CD14-positive monocyte (primary cell): Measurements from ENCODE around the gene ACACB. TPM values are rescaled to one million over a fixed set of nuclear protein-coding genes. Genes with fewer than 3 reads are reported as not detected.
A peak's percentile ranks its signal among the peaks of the same experiment; 100 is the strongest.

Experiments used
- DNase-seq, 3 donors: peaks; one replicate each; pipeline ENCODE4 v3.0.0-alpha.2; 2011 to 2022
- H2AFZ ChIP-seq: 2 replicates; pipeline ENCODE4 v1.6.0; 2012; ENCODE audit warnings: mild to moderate bottlenecking, low read depth, low read length, inconsistent platforms; ENCODE audit not compliant: insufficient read depth, poor library complexity, severe bottlenecking
- H3K27ac ChIP-seq, 2 donors: 1 replicate in 1 of 2; 2 replicates in 1 of 2; pipeline ENCODE4 v1.5.1; 2012 to 2013; ENCODE audit warnings: low read length in 2 of 2, control low read depth in 1 of 2, inconsistent platforms in 1 of 2, low read depth in 1 of 2, mild to moderate bottlenecking in 1 of 2
- H3K27me3 ChIP-seq, 2 donors: one replicate each; pipeline versions ENCODE4 v1.6.0 to v1.6.1; 2011 to 2013; ENCODE audit warnings: low read length in 2 of 2; ENCODE audit not compliant: control insufficient read depth in 2 of 2, insufficient read depth in 2 of 2
- H3K36me3 ChIP-seq, 2 donors: replicated peaks in 1 of 2; 1 replicate in 1 of 2; 2 replicates in 1 of 2; pipeline versions ENCODE4 v1.5.1 to v1.6.1; 2012 to 2013; ENCODE audit warnings: low read length in 2 of 2, control low read depth in 1 of 2, inconsistent platforms in 1 of 2, mild to moderate bottlenecking in 1 of 2; ENCODE audit not compliant: insufficient read depth in 2 of 2, control insufficient read depth in 1 of 2
- H3K4me1 ChIP-seq, 2 donors: 1 replicate in 1 of 2; 2 replicates in 1 of 2; pipeline versions ENCODE4 v1.5.1 to v1.6.1; 2012 to 2013; ENCODE audit warnings: low read length in 2 of 2, control low read depth in 1 of 2, inconsistent platforms in 1 of 2, mild to moderate bottlenecking in 1 of 2, moderate library complexity in 1 of 2; ENCODE audit not compliant: insufficient read depth in 2 of 2, control insufficient read depth in 1 of 2
- H3K4me2 ChIP-seq: replicated peaks from 2 replicates; pipeline ENCODE3; 2012; ENCODE audit warnings: low read length, moderate library complexity, mild to moderate bottlenecking; ENCODE audit not compliant: poor library complexity, severe bottlenecking; ENCODE audit errors: extremely low read depth
- H3K4me3 ChIP-seq, 3 experiments: fragments of 200-600 bp in 1 of 3; sonication (generic) in 1 of 3; replicated peaks in 1 of 3; 1 replicate in 2 of 3; 2 replicates in 1 of 3; pipeline ENCODE4 v1.5.1; 2011 to 2013; ENCODE audit warnings: low read length in 3 of 3, mild to moderate bottlenecking in 3 of 3, control low read depth in 2 of 3, low read depth in 2 of 3, inconsistent platforms in 1 of 3, moderate library complexity in 1 of 3
- H3K79me2 ChIP-seq: 2 replicates; pipeline ENCODE4 v1.6.0; 2012; ENCODE audit warnings: mild to moderate bottlenecking, control low read depth, inconsistent platforms, low read length, moderate library complexity; ENCODE audit not compliant: insufficient read depth
- H3K9ac ChIP-seq: 2 replicates; pipeline ENCODE4 v1.6.0; 2017; ENCODE audit warnings: low read length, mild to moderate bottlenecking; ENCODE audit not compliant: insufficient read depth, poor library complexity, severe bottlenecking
- H3K9me3 ChIP-seq, 2 donors: replicated peaks in 1 of 2; 1 replicate in 1 of 2; 2 replicates in 1 of 2; pipeline versions ENCODE4 v1.5.1 to v1.6.1; 2012 to 2013; ENCODE audit warnings: low read length in 2 of 2, control low read depth in 1 of 2; ENCODE audit not compliant: control insufficient read depth in 1 of 2, insufficient read depth in 1 of 2
- H4K20me1 ChIP-seq: 2 replicates; pipeline ENCODE4 v1.6.0; 2012; ENCODE audit warnings: mild to moderate bottlenecking, low read length, control low read depth, moderate library complexity; ENCODE audit not compliant: insufficient read depth
- H3K27ac Mint-ChIP-seq, 7 donors: one replicate each; pipeline ENCODE4 v1.8.0; 2020; ENCODE audit warnings: mild to moderate bottlenecking in 7 of 7, mixed read lengths in 7 of 7, moderate library complexity in 6 of 7, inconsistent platforms in 2 of 7
- H3K27me3 Mint-ChIP-seq, 3 donors: one replicate each; pipeline ENCODE4 v1.8.0; 2021 to 2022; ENCODE audit warnings: low read depth in 3 of 3, mild to moderate bottlenecking in 3 of 3, mixed read lengths in 3 of 3, moderate library complexity in 3 of 3, inconsistent platforms in 1 of 3
- H3K36me3 Mint-ChIP-seq, 2 donors: one replicate each; pipeline ENCODE4 v1.8.0; 2020; ENCODE audit warnings: mixed read lengths in 2 of 2, inconsistent platforms in 1 of 2, mild to moderate bottlenecking in 1 of 2
- H3K4me1 Mint-ChIP-seq: one replicate; pipeline ENCODE4 v1.8.0; 2020; ENCODE audit warnings: mild to moderate bottlenecking, mixed read lengths
- H3K4me3 Mint-ChIP-seq, 2 donors: one replicate each; pipeline ENCODE4 v1.8.0; 2020; ENCODE audit warnings: mild to moderate bottlenecking in 2 of 2, mixed read lengths in 2 of 2, moderate library complexity in 1 of 2
- H3K9me3 Mint-ChIP-seq, 7 donors: one replicate each; pipeline ENCODE4 v1.8.0; 2020 to 2022; ENCODE audit warnings: mixed read lengths in 7 of 7, mild to moderate bottlenecking in 6 of 7, moderate library complexity in 6 of 7, inconsistent platforms in 2 of 7
- CTCF ChIP-seq: fragments of 200-600 bp; IDR thresholded peaks from one replicate; pipeline ENCODE4 v1.8.0; 2022; ENCODE audit warnings: antibody characterized with exemption, mild to moderate bottlenecking
- WGBS: methylation state at CpG from one replicate; pipeline ENCODE4 v1.1.5; 2013; ENCODE audit warnings: missing lambda C conversion rate; ENCODE audit not compliant: insufficient coverage; 5-methylcytosine and 5-hydroxymethylcytosine counted together
- intact Hi-C, 2 donors: fragments of 100-400 bp; cut with micrococcal nuclease; formaldehyde crosslinking; loops; one replicate each; pipeline versions ENCODE4 v1.15.0 to v1.15.1; 2023
- polyA plus RNA-seq, 3 donors: library from polyadenylated mRNA; depleted of rRNA in 1 of 3; unstranded in 2 of 3; stranded (reverse) in 1 of 3; fragments of 300-500 nt in 2 of 3; fragments of >200 nt in 1 of 3; fragmentation: Illumina TruSeq in 2 of 3; gene quantifications; 1 replicate in 2 of 3; 2 replicates in 1 of 3; pipeline ENCODE4 v1.2.3, GENCODE V29; 2012 to 2021

The ACACB gene
- polyA plus RNA-seq, 3 donors = 0.14 to 5.0 (median 1.9) TPM

- WGBS = 100% methylated on average over 3 of the region's 5 CpGs
- Histone ChIP-seq H3K4me1 (no peaks in the 10 kb centered on the region), H3K4me3 (no peak overlapping the region), H3K9me3 (peaks cover 10 to 13% of the 10 kb centered on the region in 2 donors), H3K36me3 (no peaks in the 10 kb centered on the region), H4K20me1 (no peaks in the 10 kb centered on the region), H2AFZ (no peak overlapping the region), H3K27me3 (no peaks in the 10 kb centered on the region), H3K79me2 (no peaks in the 10 kb centered on the region), H3K4me2 (no peak overlapping the region), H3K27ac (no peak overlapping the region), H3K9ac (no peak overlapping the region)
- intact Hi-C loops = no loop called here
- TF ChIP-seq CTCF = no peak
- H3K36me3 Mint-ChIP-seq = peaks cover 14 to 24% of the 10 kb centered on the region in 2 donors
- peak overlapping the region in 1 of 7 donors; percentile 32 for H3K27ac Mint-ChIP-seq
- peaks cover 6 to 17% (median 9%) of the 10 kb centered on the region in 7 donors for H3K9me3 Mint-ChIP-seq
- H3K4me1 Mint-ChIP-seq = no peaks in the 10 kb centered on the region
- H3K4me3 Mint-ChIP-seq = no peak overlapping the region
- DNase-seq = no peak
- peaks cover 0 to 3% (median 0%) of the 10 kb centered on the region in 3 donors for H3K27me3 Mint-ChIP-seq
Observed at GRCh38 chr12:109255377-109255776, 139.0 kb downstream of the ACACB start.

DNA sequence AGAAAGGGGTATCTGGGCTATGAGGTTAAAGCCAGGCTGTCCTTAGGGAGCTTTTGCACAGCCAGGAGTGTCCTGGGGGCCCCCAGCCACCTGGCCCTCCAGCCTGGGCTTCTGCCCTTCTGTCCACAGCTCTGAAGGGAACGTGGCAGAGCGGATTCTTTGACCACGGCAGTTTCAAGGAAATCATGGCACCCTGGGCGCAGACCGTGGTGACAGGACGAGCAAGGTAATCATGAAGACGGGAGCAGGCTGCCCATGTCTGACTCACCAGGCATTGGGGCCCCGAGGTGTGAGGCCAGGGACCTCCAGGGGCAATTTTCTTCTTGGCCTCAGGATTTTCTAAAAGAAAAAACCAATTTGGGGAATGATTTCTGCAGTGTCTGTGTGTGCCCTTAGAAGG is 139.6 kb downstream of the ACACB start:
- H4K20me1 ChIP-seq = no peaks in the 10 kb centered on the region
- no peak overlapping the region for H2AFZ ChIP-seq
- Mint-ChIP-seq H3K4me3 (no peak overlapping the region), H3K4me1 (no peaks in the 10 kb centered on the region), H3K27me3 (peaks cover 0 to 3% (median 0%) of the 10 kb centered on the region in 3 donors), H3K36me3 (peaks cover 14 to 24% of the 10 kb centered on the region in 2 donors), H3K27ac (no peak overlapping the region), H3K9me3 (peaks cover 6 to 17% (median 9%) of the 10 kb centered on the region in 7 donors)
- no peaks in the 10 kb centered on the region for H3K79me2 ChIP-seq
- no peak for DNase-seq
- H3K27ac ChIP-seq = no peak overlapping the region
- 84% methylated on average over 7 of the region's 8 CpGs for WGBS
- no peak overlapping the region for H3K4me2 ChIP-seq
- no peak overlapping the region for H3K9ac ChIP-seq
- peaks cover 10 to 13% of the 10 kb centered on the region in 2 donors for H3K9me3 ChIP-seq
- H3K4me1 ChIP-seq = no peaks in the 10 kb centered on the region
- TF ChIP-seq CTCF = no peak
- no peaks in the 10 kb centered on the region for H3K36me3 ChIP-seq
- intact Hi-C loops = no loop called here
- no peak overlapping the region for H3K4me3 ChIP-seq
- H3K27me3 ChIP-seq = no peaks in the 10 kb centered on the region
